SK-N-SH treated with all-trans-retinoic acid at 6 μM for 48 hours (cell line): ENCODE results near the gene NUP155.

Experiments
- ESRRG ChIP-seq: fragments of 250-450 bp; sonication (Bioruptor Pico); IDR thresholded peaks from 2 replicates; pipeline ENCODE4 v1.6.1; 2021; ENCODE audit warnings: mild to moderate bottlenecking
- PATZ1 ChIP-seq: fragments of 250-450 bp; sonication (Bioruptor Pico); IDR thresholded peaks from 2 replicates; pipeline ENCODE4 v1.8.0; 2020; ENCODE audit warnings: mild to moderate bottlenecking, moderate library complexity, borderline replicate concordance
- POU6F1 ChIP-seq: fragments of 250-450 bp; sonication (Bioruptor Pico); IDR thresholded peaks from 2 replicates; pipeline ENCODE4 v1.8.0; 2021; ENCODE audit warnings: low read depth, mild to moderate bottlenecking, moderate library complexity, borderline replicate concordance
- PPARA ChIP-seq: fragments of 250-450 bp; sonication (Bioruptor Pico); IDR thresholded peaks from 2 replicates; pipeline ENCODE4 v1.5.0; 2020; ENCODE audit warnings: mild to moderate bottlenecking, borderline replicate concordance
- RARB ChIP-seq: fragments of 250-450 bp; sonication (Bioruptor Pico); IDR thresholded peaks from 2 replicates; pipeline ENCODE4 v1.8.0; 2021; ENCODE audit warnings: mild to moderate bottlenecking, moderate library complexity
- TCF4 ChIP-seq: fragments of 250-450 bp; sonication (Bioruptor Pico); IDR thresholded peaks from 2 replicates; pipeline ENCODE4 v1.8.0; 2021; ENCODE audit warnings: mild to moderate bottlenecking, moderate library complexity, borderline replicate concordance
- ZC3H10 ChIP-seq: fragments of 250-450 bp; sonication (Bioruptor Pico); IDR thresholded peaks from 2 replicates; pipeline ENCODE4 v1.5.1; 2021; ENCODE audit warnings: mild to moderate bottlenecking, moderate library complexity
- ZFP3 ChIP-seq: fragments of 250-450 bp; sonication (Bioruptor Pico); IDR thresholded peaks from 2 replicates; pipeline ENCODE4 v1.5.0; 2020; ENCODE audit warnings: mild to moderate bottlenecking, moderate library complexity
- ZFP30 ChIP-seq: fragments of 450-650 bp; formaldehyde crosslinking; IDR thresholded peaks from 2 replicates; pipeline ENCODE4 v1.5.0; 2022; ENCODE audit warnings: mild to moderate bottlenecking, moderate library complexity

GRCh38 chr5:37400501-37400900, 29.6 kb upstream of the NUP155 start:
- no peak for TF ChIP-seq PATZ1 (CRISPR knock-in tag)
- no peak for TF ChIP-seq POU6F1 (CRISPR knock-in tag)
- TF ChIP-seq ZFP3, result no peak
- no peak for TF ChIP-seq ZC3H10 (CRISPR knock-in tag)
- no peak for TF ChIP-seq RARB (CRISPR knock-in tag)
- no peak for TF ChIP-seq PPARA (CRISPR knock-in tag)
- no peak for TF ChIP-seq TCF4 (CRISPR knock-in tag)
- no peak for TF ChIP-seq ZFP30 (CRISPR knock-in tag)
- no peak for TF ChIP-seq ESRRG
